ENCODE results near the gene ZC3HAV1L. TPM values are rescaled to one million over a fixed set of nuclear protein-coding genes. Genes with fewer than 3 reads are reported as not detected.

The ZC3HAV1L gene
- total RNA-seq, 1 donor from 2014 or later = 21.6 TPM

Other genes with a start within 250 kb of the ZC3HAV1L start
- not detected in 2 replicates for gene TMEM213, start 238.0 kb downstream of the ZC3HAV1L start, total RNA-seq
- 0.07 and 0.88 TPM in 2 replicates for gene ATP6V0A4, start 237.8 kb downstream of the ZC3HAV1L start, total RNA-seq
- 5.8 and 7.6 TPM in 2 replicates for gene KIAA1549, start 54.7 kb downstream of the ZC3HAV1L start, total RNA-seq
- 43.4 and 48.5 TPM in 2 replicates for gene ZC3HAV1, start 73.7 kb upstream of the ZC3HAV1L start, total RNA-seq
- gene UBN2, start 195.2 kb upstream of the ZC3HAV1L start, total RNA-seq = 6.0 and 7.4 TPM in 2 replicates